K562 (cell line): Measurements from ENCODE around the gene ZNF487. TPM values are rescaled to one million over a fixed set of nuclear protein-coding genes. Genes with fewer than 3 reads are reported as not detected.

Experiments used
- E2F8 ChIP-seq: fragments of 450-650 bp; IDR thresholded peaks from 2 replicates; pipeline ENCODE4 v1.7.1; 2018; ENCODE audit warnings: mild to moderate bottlenecking, low read depth; ENCODE audit not compliant: partially characterized antibody
- FIP1L1 ChIP-seq: fragments of 200-400 bp; formaldehyde crosslinking; IDR thresholded peaks from 2 replicates; pipeline ENCODE4 v1.6.1; 2018; ENCODE audit warnings: mild to moderate bottlenecking, low read depth, low read length; ENCODE audit not compliant: poor library complexity, severe bottlenecking
- HMG20A ChIP-seq: fragments of 450-650 bp; formaldehyde crosslinking; conservative IDR thresholded peaks from 2 replicates; pipeline ENCODE4 v1.4.0; 2020; ENCODE audit warnings: mild to moderate bottlenecking, mixed read lengths
- JUND ChIP-seq, 2 experiments: IDR thresholded peaks; 2 replicates in 1 of 2; 3 replicates in 1 of 2; pipeline ENCODE4 v1.6.1; 2011; ENCODE audit warnings: borderline replicate concordance in 2 of 2, low read depth in 2 of 2, low read length in 2 of 2, improper control_type of control experiment in 1 of 2, missing biosample characterization in 1 of 2, missing genetic modification characterization in 1 of 2, missing genetic modification reagents in 1 of 2
- KLF1 ChIP-seq: fragments of 450-650 bp; IDR thresholded peaks from 2 replicates; pipeline ENCODE4 v1.6.1; 2016; ENCODE audit warnings: missing genetic modification characterization, missing compliant biosample characterization
- NEUROD1 ChIP-seq: fragments of 150-350 bp; IDR thresholded peaks from 2 replicates; pipeline ENCODE4 v1.6.1; 2014; ENCODE audit warnings: borderline replicate concordance, low read length, low read depth; ENCODE audit not compliant: partially characterized antibody
- POLR2AphosphoS2 ChIP-seq: IDR thresholded peaks from 2 replicates; pipeline ENCODE4 v1.6.1; 2012; ENCODE audit warnings: low read length, improper control_type of control experiment
- PRPF4 ChIP-seq: fragments of 200-400 bp; formaldehyde crosslinking; IDR thresholded peaks from one replicate; pipeline ENCODE4 v1.6.1; 2017; ENCODE audit warnings: low read length, low read depth, mild to moderate bottlenecking; ENCODE audit not compliant: insufficient read depth, poor library complexity, severe bottlenecking
- RUNX1 ChIP-seq: sonication (generic); IDR thresholded peaks from 2 replicates; pipeline ENCODE4 v1.6.1; 2016; ENCODE audit warnings: antibody characterized with exemption, low read depth
- SRSF1 ChIP-seq: fragments of 200-400 bp; formaldehyde crosslinking; IDR thresholded peaks from 2 replicates; pipeline ENCODE4 v1.6.1; 2017; ENCODE audit warnings: mild to moderate bottlenecking, low read depth, low read length, moderate library complexity
- THRAP3 ChIP-seq: fragments of 450-650 bp; IDR thresholded peaks from 2 replicates; pipeline ENCODE4 v1.6.1; 2016; ENCODE audit warnings: mild to moderate bottlenecking, inconsistent platforms, borderline replicate concordance
- ZBTB49 ChIP-seq: sonication (generic); formaldehyde crosslinking; IDR thresholded peaks from 2 replicates; pipeline ENCODE4 v1.8.0; 2022; ENCODE audit warnings: missing genetic modification reagents, mild to moderate bottlenecking, borderline replicate concordance
- ZNF740 ChIP-seq, 3 experiments: fragments of 200-800 bp in 1 of 3; sonication (Bioruptor generic) in 1 of 3; sonication (generic) in 1 of 3; formaldehyde crosslinking in 1 of 3; IDR thresholded peaks; 2 replicates each; pipeline versions ENCODE4 v1.6.1 to v1.8.0; 2016 to 2022; ENCODE audit warnings: mild to moderate bottlenecking in 2 of 3, missing compliant biosample characterization in 2 of 3, missing genetic modification characterization in 2 of 3, missing genetic modification reagents in 1 of 3
- polyA plus RNA-seq, 8 experiments: library from polyadenylated mRNA; depleted of rRNA in 4 of 8; stranded (reverse) in 5 of 8; unstranded in 3 of 8; fragments of >200 nt; fragmentation: Nextera tagmentation in 2 of 8; fragmentation: Illumina TruSeq in 1 of 8; extraction: Ambion mirVana in 2 of 8; extraction: Trizol in 1 of 8; gene quantifications; 2 replicates each; pipeline versions ENCODE4 v1.2.1 to v1.2.3, GENCODE V29; 2011 to 2014; ENCODE audit warnings: inconsistent platforms in 1 of 8, missing spikeins in 1 of 8
- total RNA-seq, 7 experiments: library from RNA; depleted of rRNA in 6 of 7; stranded (reverse); fragments of >200 nt in 6 of 7; fragmentation: Illumina TruSeq in 2 of 7; extraction: Trizol in 2 of 7; gene quantifications; 2 replicates each; pipeline versions ENCODE4 v1.2.1 to v1.2.3, GENCODE V29; 2011 to 2021; ENCODE audit warnings: low replicate concordance in 1 of 7
- TF ChIP-seq, protein P1 (sequence below): fragments of 150-350 bp; conservative IDR thresholded peaks from 2 replicates; pipeline ENCODE4 v1.6.1; 2014; ENCODE audit warnings: low read length
- TF ChIP-seq, protein P2 (sequence below), 2 experiments: fragments of 250-450 bp in 1 of 2; fragments of 450-650 bp in 1 of 2; sonication (Bioruptor Pico) in 1 of 2; IDR thresholded peaks; 2 replicates each; pipeline versions ENCODE4 v1.6.1 to v1.8.0; 2016 to 2021; ENCODE audit warnings: mild to moderate bottlenecking in 2 of 2, moderate library complexity in 2 of 2, missing compliant biosample characterization in 1 of 2, missing genetic modification characterization in 1 of 2

The ZNF487 gene
- total and polyA plus RNA-seq, 9 of the 15 experiments (the other 6 are each of a cell fraction or from before 2014, with no cell fraction given) = 1.9 to 6.5 (median 4.2) TPM

DNA sequence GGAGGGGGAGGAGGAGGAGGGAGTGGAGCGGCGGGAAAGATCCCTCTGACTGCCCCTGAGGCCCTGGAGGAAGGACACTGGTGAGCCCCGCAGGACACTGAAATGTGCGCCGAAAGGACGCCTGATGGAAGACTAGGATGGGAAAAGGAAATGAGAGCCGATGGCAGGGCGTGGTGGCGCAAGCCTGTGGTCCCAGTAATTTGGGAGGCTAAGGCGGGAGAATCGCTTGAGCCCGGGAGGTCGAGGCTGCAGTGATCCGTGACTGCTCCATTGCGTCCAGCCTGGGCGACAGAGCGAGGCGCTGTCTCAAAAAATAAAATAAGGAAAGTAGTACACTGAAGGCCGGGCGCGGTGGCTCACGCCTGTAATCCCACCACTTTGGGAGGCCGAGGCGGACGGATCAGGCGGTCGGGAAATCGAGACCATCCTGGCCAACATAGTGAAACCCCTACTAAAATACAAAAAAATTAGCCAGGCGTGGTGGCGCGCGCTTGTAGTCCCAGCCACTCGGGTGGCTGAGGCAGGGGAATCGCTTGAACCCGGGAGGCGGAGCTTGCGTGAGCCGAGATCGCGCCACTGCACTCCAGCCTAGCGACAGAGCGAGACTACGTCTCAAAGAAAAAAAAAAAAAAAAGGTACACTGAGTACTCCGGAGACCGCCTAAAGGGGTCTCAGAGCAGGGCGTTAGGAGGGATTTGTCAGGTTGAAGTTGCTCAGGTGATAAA lies 27.4 kb upstream of the ZNF487 start (continued):
- TF ChIP-seq HMG20A (no peak), FIP1L1 (no peak), SRSF1 (no peak), THRAP3 (peak; percentile 97), JUND (IDR thresholded peaks at IDR 0.05; ENCODE audit: borderline replicate concordance, low read depth, low read length) (no peak), JUND (tag; IDR thresholded peaks at IDR 0.05; ENCODE audit: borderline replicate concordance, low read depth, low read length) (no peak), POLR2AphosphoS2 (no peak), NEUROD1 (peak; percentile 2), E2F8 (no peak), ZBTB49 (CRISPR knock-in tag) (no peak), PRPF4 (no peak), KLF1 (tag) (no peak), RUNX1 (0 out of 2 replicates have a peak, but pooled peaks have one; percentile 16), ZNF740 (CRISPR knock-in tag; IDR thresholded peaks at IDR 0.05) (no peak), ZNF740 (tag; IDR thresholded peaks at IDR 0.05) (peak in 1 of 2 experiments; percentile 29; a peak in 1 of 4 replicates)
- TF ChIP-seq, protein P1, sequence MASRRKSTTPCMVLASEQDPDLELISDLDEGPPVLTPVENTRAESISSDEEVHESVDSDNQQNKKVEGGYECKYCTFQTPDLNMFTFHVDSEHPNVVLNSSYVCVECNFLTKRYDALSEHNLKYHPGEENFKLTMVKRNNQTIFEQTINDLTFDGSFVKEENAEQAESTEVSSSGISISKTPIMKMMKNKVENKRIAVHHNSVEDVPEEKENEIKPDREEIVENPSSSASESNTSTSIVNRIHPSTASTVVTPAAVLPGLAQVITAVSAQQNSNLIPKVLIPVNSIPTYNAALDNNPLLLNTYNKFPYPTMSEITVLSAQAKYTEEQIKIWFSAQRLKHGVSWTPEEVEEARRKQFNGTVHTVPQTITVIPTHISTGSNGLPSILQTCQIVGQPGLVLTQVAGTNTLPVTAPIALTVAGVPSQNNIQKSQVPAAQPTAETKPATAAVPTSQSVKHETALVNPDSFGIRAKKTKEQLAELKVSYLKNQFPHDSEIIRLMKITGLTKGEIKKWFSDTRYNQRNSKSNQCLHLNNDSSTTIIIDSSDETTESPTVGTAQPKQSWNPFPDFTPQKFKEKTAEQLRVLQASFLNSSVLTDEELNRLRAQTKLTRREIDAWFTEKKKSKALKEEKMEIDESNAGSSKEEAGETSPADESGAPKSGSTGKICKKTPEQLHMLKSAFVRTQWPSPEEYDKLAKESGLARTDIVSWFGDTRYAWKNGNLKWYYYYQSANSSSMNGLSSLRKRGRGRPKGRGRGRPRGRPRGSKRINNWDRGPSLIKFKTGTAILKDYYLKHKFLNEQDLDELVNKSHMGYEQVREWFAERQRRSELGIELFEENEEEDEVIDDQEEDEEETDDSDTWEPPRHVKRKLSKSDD = no peak
- TF ChIP-seq, protein P2, sequence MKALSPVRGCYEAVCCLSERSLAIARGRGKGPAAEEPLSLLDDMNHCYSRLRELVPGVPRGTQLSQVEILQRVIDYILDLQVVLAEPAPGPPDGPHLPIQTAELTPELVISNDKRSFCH (CRISPR knock-in tag; IDR thresholded peaks at IDR 0.05) = no peak
- TF ChIP-seq, protein P2 (tag; IDR thresholded peaks at IDR 0.05) = no peak
